Large intestine (tissue), 3 donors: Measurements from ENCODE around the gene GPR162. TPM values are rescaled to one million over a fixed set of nuclear protein-coding genes. Genes with fewer than 3 reads are reported as not detected.

ENCODE experiments used
- DNase-seq, 2 donors: peaks; one replicate each; pipeline versions ENCODE4 v3.0.0 to v3.0.0-alpha.2; 2013
- H3K27ac ChIP-seq: one replicate; pipeline ENCODE4 v1.5.1; 2013; ENCODE audit warnings: low read length
- H3K27me3 ChIP-seq: 2 replicates; pipeline ENCODE4 v1.6.1; 2013; ENCODE audit warnings: low read length; ENCODE audit not compliant: control insufficient read depth, insufficient read depth
- H3K36me3 ChIP-seq: 2 replicates; pipeline ENCODE4 v1.6.1; 2013; ENCODE audit warnings: low read length; ENCODE audit not compliant: control insufficient read depth, insufficient read depth
- H3K4me1 ChIP-seq: one replicate; pipeline ENCODE4 v1.6.1; 2013; ENCODE audit warnings: low read length; ENCODE audit not compliant: control insufficient read depth, insufficient read depth
- H3K4me3 ChIP-seq: one replicate; pipeline ENCODE4 v1.5.1; 2013; ENCODE audit warnings: low read length
- H3K9me3 ChIP-seq: one replicate; pipeline ENCODE4 v1.6.1; 2013; ENCODE audit warnings: mild to moderate bottlenecking, low read depth, low read length, moderate library complexity; ENCODE audit not compliant: control insufficient read depth
- WGBS: methylation state at CpG from one replicate; pipeline ENCODE4 v1.1.5; 2013; ENCODE audit warnings: low lambda C conversion rate; ENCODE audit not compliant: insufficient coverage; 5-methylcytosine and 5-hydroxymethylcytosine counted together
- polyA plus RNA-seq: library from polyadenylated mRNA; unstranded; fragments of 120-200 nt; gene quantifications from one replicate; pipeline ENCODE4 v1.2.1, GENCODE V29; 2013

Gene GPR162
- polyA plus RNA-seq, 1 donor: 7.9 TPM

DNA sequence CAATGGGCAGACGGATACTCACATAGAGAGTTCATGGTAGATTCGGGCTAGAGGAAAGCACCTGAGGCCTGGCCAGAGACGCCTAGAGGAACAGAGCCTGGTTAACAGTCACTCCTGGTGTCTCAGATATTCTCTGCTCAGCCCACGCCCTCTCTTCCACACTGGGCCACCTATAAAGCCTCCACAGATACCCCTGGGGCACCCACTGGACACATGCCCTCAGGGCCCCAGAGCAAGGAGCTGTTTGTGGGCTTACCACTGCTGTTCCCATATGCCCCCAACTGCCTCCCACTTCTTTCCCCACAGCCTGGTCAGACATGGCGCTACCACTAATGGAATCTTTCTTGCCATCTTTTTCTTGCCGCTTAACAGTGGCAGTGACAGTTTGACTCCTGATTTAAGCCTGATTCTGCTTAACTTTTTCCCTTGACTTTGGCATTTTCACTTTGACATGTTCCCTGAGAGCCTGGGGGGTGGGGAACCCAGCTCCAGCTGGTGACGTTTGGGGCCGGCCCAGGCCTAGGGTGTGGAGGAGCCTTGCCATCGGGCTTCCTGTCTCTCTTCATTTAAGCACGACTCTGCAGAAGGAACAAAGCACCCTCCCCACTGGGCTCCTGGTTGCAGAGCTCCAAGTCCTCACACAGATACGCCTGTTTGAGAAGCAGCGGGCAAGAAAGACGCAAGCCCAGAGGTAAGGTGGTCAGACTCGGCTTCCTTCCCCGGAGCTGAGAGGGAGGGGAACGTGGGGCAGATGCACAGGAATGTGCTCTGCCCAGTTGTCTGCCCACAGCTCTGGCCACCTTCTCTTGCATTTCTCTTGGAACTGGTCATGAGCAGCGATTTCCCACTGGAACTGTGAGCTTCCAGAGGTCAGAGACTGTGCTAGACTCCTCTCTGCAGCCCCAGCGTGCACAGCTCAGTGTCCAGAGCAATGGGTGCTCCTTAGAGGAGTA, 32.4 kb upstream of the GPR162 start, which contains the start of gene CD4:
CD4 (plus strand) TSS at position 557 of the 953 bp plus-strand sequence. CDS start 10,611 bp downstream, outside the sequence.
- no peak for DNase-seq
- WGBS: no CpG with 5 or more reads among the region's 18 CpGs
- H3K27me3 ChIP-seq: no peaks in the 10 kb centered on the region

DNA sequence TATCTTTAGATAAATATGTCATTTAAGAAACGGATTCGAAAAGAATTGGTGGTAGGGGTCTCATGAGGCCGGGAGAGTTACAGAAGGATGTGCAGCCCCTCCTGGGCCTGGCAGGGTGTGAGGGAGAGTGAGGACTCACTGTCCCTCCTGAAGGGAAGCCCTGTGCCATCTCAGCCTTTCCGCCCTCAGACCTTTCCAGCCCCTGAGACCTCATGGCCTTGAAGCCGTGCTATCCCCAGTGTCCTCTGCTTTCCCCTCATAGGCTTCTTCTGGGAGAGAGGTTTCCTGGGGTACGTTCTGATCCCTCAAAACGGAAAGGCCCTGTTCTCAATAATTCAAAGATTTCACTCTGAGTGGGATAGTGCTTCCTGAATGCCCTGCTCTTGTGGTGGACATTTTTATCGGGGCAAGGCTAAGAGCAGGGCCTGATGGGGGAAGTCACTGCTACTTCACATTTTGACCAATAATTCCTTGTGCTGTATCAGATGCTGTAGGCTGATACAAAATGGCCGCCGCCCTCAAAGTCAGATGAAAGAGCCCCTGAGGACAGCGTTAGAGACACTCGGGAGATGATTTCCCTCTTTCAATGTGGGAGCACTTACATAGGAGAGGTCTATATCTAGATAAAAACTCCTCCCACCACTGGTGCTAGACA, 31.0 kb upstream of the GPR162 start:
- Histone ChIP-seq H3K27me3 (no peaks in the 10 kb centered on the region), H3K4me1 (no peaks in the 10 kb centered on the region), H3K36me3 (no peaks in the 10 kb centered on the region), H3K9me3 (no peaks in the 10 kb centered on the region), H3K27ac (no peak overlapping the region), H3K4me3 (no peak overlapping the region)
- no peak for DNase-seq
- no CpG with 5 or more reads among the region's 12 CpGs for WGBS

More for the DNA sequence above, 32.4 kb upstream of the GPR162 start, which contains the start of gene CD4:
- no peaks in the 10 kb centered on the region for H3K36me3 ChIP-seq
- no peak within 1 kb of the TSS for H3K27ac ChIP-seq
- no peaks in the 10 kb centered on the region for H3K9me3 ChIP-seq
- H3K4me1 ChIP-seq: no peaks in the 10 kb centered on the region
- H3K4me3 ChIP-seq: peak within 1 kb of the TSS; percentile 27

- H3K27me3 ChIP-seq: no peaks in the 10 kb centered on the region
- H3K9me3 ChIP-seq: no peaks in the 10 kb centered on the region
- no peaks in the 10 kb centered on the region for H3K4me1 ChIP-seq
- DNase-seq: no peak
- peak overlapping the region; percentile 4 for H3K4me3 ChIP-seq
- 93% methylated on average over 3 of the region's 13 CpGs for WGBS
- peak overlapping the region; percentile 49 for H3K27ac ChIP-seq
- no peaks in the 10 kb centered on the region for H3K36me3 ChIP-seq
Observed at GRCh38 chr12:6791931-6792520, 29.6 kb upstream of the GPR162 start.

- DNase-seq: no peak
- no peaks in the 10 kb centered on the region for H3K36me3 ChIP-seq
- no peaks in the 10 kb centered on the region for H3K27me3 ChIP-seq
- H3K27ac ChIP-seq: peak overlapping the region; percentile 49
- H3K4me1 ChIP-seq: no peaks in the 10 kb centered on the region
- 40% methylated on average over 1 of the region's 12 CpGs for WGBS
- no peaks in the 10 kb centered on the region for H3K9me3 ChIP-seq
- H3K4me3 ChIP-seq: no peak overlapping the region
Observed at GRCh38 chr12:6792522-6793201, 29.0 kb upstream of the GPR162 start.

GRCh38 chr12:6795088-6795487, 26.5 kb upstream of the GPR162 start:
- WGBS: no CpG with 5 or more reads among the region's 2 CpGs
- H3K9me3 ChIP-seq: no peaks in the 10 kb centered on the region
- no peak overlapping the region for H3K4me3 ChIP-seq
- H3K4me1 ChIP-seq: no peaks in the 10 kb centered on the region
- H3K36me3 ChIP-seq: no peaks in the 10 kb centered on the region
- no peak overlapping the region for H3K27ac ChIP-seq
- no peaks in the 10 kb centered on the region for H3K27me3 ChIP-seq
- no peak for DNase-seq

GRCh38 chr12:6796576-6796975, 25.0 kb upstream of the GPR162 start:
- no peaks in the 10 kb centered on the region for H3K9me3 ChIP-seq
- DNase-seq: no peak
- H3K36me3 ChIP-seq: no peaks in the 10 kb centered on the region
- no peak overlapping the region for H3K27ac ChIP-seq
- H3K27me3 ChIP-seq: no peaks in the 10 kb centered on the region
- WGBS: 80% methylated on average over 1 of the region's 4 CpGs
- H3K4me1 ChIP-seq: no peaks in the 10 kb centered on the region
- no peak overlapping the region for H3K4me3 ChIP-seq

DNA sequence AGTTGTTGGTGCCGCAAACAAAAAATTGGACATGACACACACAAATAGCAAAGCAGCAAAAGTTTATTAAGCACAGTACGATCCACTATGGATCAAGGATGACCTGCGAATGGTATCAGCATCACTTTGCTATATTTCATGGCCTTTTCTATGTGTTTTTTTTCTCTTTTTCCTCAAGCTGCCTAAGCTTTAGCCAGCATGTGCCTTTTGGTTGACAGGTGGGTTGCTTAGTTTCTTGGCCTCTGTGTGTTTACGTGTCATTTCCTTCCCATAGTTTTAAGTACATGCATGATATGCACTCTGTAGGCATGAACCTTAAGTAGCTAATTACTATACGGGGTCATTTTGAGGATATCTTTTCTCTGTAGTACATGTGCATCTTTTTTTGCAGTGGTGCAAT, 22.5 kb upstream of the GPR162 start:
- 100% methylated on average over 1 of the region's 5 CpGs for WGBS
- H3K4me3 ChIP-seq: no peak overlapping the region
- no peaks in the 10 kb centered on the region for H3K36me3 ChIP-seq
- no peak for DNase-seq
- no peaks in the 10 kb centered on the region for H3K4me1 ChIP-seq
- no peak overlapping the region for H3K27ac ChIP-seq
- H3K27me3 ChIP-seq: no peaks in the 10 kb centered on the region
- no peaks in the 10 kb centered on the region for H3K9me3 ChIP-seq

- Histone ChIP-seq H3K4me3 (no peak overlapping the region), H3K36me3 (no peaks in the 10 kb centered on the region), H3K4me1 (no peaks in the 10 kb centered on the region), H3K9me3 (no peaks in the 10 kb centered on the region), H3K27me3 (peaks cover 2% of the 10 kb centered on the region), H3K27ac (no peak overlapping the region)
- DNase-seq: no peak
- 50% methylated on average over 1 of the region's 1 CpG for WGBS
Observed at GRCh38 chr12:6807170-6807569, 14.5 kb upstream of the GPR162 start.

DNA sequence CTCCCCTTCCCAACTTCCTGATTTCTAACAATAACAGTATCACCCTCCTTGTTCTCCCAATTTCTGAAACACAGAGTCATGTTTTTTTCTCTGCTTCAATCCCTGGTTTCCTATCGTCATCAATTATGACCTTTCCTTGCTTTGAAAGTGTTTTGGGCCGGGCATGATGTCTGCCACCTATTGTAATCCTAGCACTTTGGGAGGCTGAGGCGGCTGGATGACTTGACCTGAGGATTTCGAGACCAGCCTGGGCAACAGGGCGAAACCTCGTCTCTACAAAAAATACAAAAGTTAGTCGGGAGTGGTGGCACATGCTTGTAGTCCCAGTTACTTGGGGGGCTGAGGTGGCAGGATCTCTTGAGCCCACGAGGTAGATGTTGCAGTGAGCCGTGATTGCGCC, 12.6 kb upstream of the GPR162 start:
- Histone ChIP-seq H3K4me3 (no peak overlapping the region), H3K9me3 (no peaks in the 10 kb centered on the region), H3K27me3 (peaks cover 3% of the 10 kb centered on the region), H3K36me3 (no peaks in the 10 kb centered on the region), H3K4me1 (no peaks in the 10 kb centered on the region), H3K27ac (no peak overlapping the region)
- WGBS: no CpG with 5 or more reads among the region's 10 CpGs
- no peak for DNase-seq

DNA sequence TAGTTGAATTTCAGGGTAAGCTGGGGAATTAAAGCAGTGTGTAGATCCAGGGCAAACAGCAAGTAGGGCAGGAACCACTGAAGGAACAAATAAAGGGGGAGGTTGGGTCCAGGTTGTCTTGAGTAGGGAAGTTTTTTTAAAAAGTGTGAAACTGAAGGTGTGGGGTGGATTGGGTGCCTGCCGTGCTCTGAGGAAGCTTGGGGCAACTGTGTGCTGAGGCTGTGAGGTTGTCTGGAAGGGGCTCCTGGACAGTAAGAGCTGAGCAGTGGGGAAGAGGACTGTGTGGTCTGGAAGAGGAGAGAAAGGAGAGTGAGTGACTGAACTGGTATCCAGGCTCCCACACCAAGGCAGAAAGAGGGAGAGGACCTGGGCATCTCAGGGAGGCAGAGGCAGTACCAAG, 10.9 kb upstream of the GPR162 start:
- DNase-seq: no peak
- Histone ChIP-seq H3K36me3 (no peaks in the 10 kb centered on the region), H3K27ac (no peak overlapping the region), H3K4me3 (no peak overlapping the region), H3K9me3 (no peaks in the 10 kb centered on the region), H3K4me1 (no peaks in the 10 kb centered on the region), H3K27me3 (peaks cover 11% of the 10 kb centered on the region)
- no CpG with 5 or more reads among the region's 1 CpG for WGBS
